Liver (tissue), 9 donors: ENCODE measurements around the gene PCYT1A. TPM values are rescaled to one million over a fixed set of nuclear protein-coding genes. Genes with fewer than 3 reads are reported as not detected.
"Not testable (repeated sequence)": the region's sequence is repeated elsewhere in the genome, so short reads cannot be mapped to it uniquely, and the experiment has no call there.

Experiments used
- DNase-seq: peaks from one replicate; pipeline ENCODE4 v3.0.0-alpha.2; 2017; ENCODE audit warnings: low spot score
- H3K27ac ChIP-seq, 2 donors: one replicate each; pipeline ENCODE4 v1.7.0; 2013; ENCODE audit warnings: inconsistent platforms in 2 of 2, low read length in 2 of 2, control low read depth in 1 of 2, low read depth in 1 of 2, mild to moderate bottlenecking in 1 of 2
- H3K27me3 ChIP-seq, 4 donors: one replicate each; pipeline versions ENCODE4 v1.6.1 to v1.7.0; 2013; ENCODE audit warnings: low read length in 3 of 4, inconsistent platforms in 1 of 4, mild to moderate bottlenecking in 1 of 4, moderate library complexity in 1 of 4; ENCODE audit not compliant: control insufficient read depth in 4 of 4, insufficient read depth in 4 of 4
- H3K36me3 ChIP-seq, 4 donors: one replicate each; pipeline versions ENCODE4 v1.6.1 to v1.7.0; 2013; ENCODE audit warnings: low read length in 3 of 4, mild to moderate bottlenecking in 3 of 4, low read depth in 1 of 4, moderate library complexity in 1 of 4; ENCODE audit not compliant: control insufficient read depth in 4 of 4, insufficient read depth in 3 of 4
- H3K4me1 ChIP-seq, 4 donors: one replicate each; pipeline versions ENCODE4 v1.6.1 to v1.7.0; 2013; ENCODE audit warnings: low read length in 3 of 4, mild to moderate bottlenecking in 3 of 4, moderate library complexity in 1 of 4; ENCODE audit not compliant: control insufficient read depth in 4 of 4, insufficient read depth in 4 of 4
- H3K4me3 ChIP-seq, 3 donors: one replicate each; pipeline versions ENCODE4 v1.6.1 to v1.7.0; 2013; ENCODE audit warnings: low read length in 3 of 3, control low read depth in 1 of 3, low read depth in 1 of 3, mild to moderate bottlenecking in 1 of 3
- H3K9ac ChIP-seq, 2 donors: one replicate each; pipeline ENCODE4 v1.7.0; 2013; ENCODE audit warnings: low read length in 2 of 2, mild to moderate bottlenecking in 2 of 2, moderate library complexity in 2 of 2, control low read depth in 1 of 2, low read depth in 1 of 2
- H3K9me3 ChIP-seq, 4 donors: one replicate each; pipeline versions ENCODE4 v1.6.1 to v1.7.0; 2013; ENCODE audit warnings: low read length in 3 of 4; ENCODE audit not compliant: control insufficient read depth in 4 of 4
- EGR1 ChIP-seq, 2 donors: IDR thresholded peaks; 2 replicates each; pipeline ENCODE4 v1.6.1; 2016 to 2018; ENCODE audit warnings: antibody characterized with exemption in 2 of 2, low read depth in 2 of 2
- FOXA1 ChIP-seq: IDR thresholded peaks from 2 replicates; pipeline ENCODE4 v1.6.1; 2016; ENCODE audit warnings: antibody characterized with exemption
- FOXA2 ChIP-seq: IDR thresholded peaks from 2 replicates; pipeline ENCODE4 v1.6.1; 2016; ENCODE audit warnings: antibody characterized with exemption
- HNF4G ChIP-seq: IDR thresholded peaks from 2 replicates; pipeline ENCODE4 v1.6.1; 2016; ENCODE audit warnings: antibody characterized with exemption
- JUND ChIP-seq, 2 donors: IDR thresholded peaks; 2 replicates each; pipeline ENCODE4 v1.6.1; 2016; ENCODE audit warnings: antibody characterized with exemption in 2 of 2
- MAX ChIP-seq: IDR thresholded peaks from 2 replicates; pipeline ENCODE4 v1.6.1; 2016; ENCODE audit warnings: antibody characterized with exemption
- NR2F2 ChIP-seq: IDR thresholded peaks from 2 replicates; pipeline ENCODE4 v1.6.1; 2016; ENCODE audit warnings: antibody characterized with exemption
- RAD21 ChIP-seq, 2 donors: IDR thresholded peaks; 2 replicates each; pipeline ENCODE4 v1.6.1; 2016; ENCODE audit warnings: antibody characterized with exemption in 2 of 2, mild to moderate bottlenecking in 2 of 2
- REST ChIP-seq: IDR thresholded peaks from 2 replicates; pipeline ENCODE4 v1.6.1; 2016; ENCODE audit warnings: antibody characterized with exemption, mild to moderate bottlenecking
- RXRA ChIP-seq, 2 donors: IDR thresholded peaks; 2 replicates each; pipeline ENCODE4 v1.6.1; 2017 to 2018; ENCODE audit warnings: antibody characterized with exemption in 2 of 2, mild to moderate bottlenecking in 1 of 2
- SP1 ChIP-seq: IDR thresholded peaks from 2 replicates; pipeline ENCODE4 v1.6.1; 2018; ENCODE audit warnings: antibody characterized with exemption, mild to moderate bottlenecking
- TAF1 ChIP-seq: conservative IDR thresholded peaks from 2 replicates; pipeline ENCODE4 v1.6.1; 2016; ENCODE audit warnings: antibody characterized with exemption, mild to moderate bottlenecking
- WGBS: extraction: QIAGEN DNeasy Blood & Tissue Kit; methylation state at CpG from one replicate; pipeline ENCODE4 v1.1.7; 2013; 5-methylcytosine and 5-hydroxymethylcytosine counted together
- polyA plus RNA-seq, 2 donors: library from polyadenylated mRNA; stranded (reverse) in 1 of 2; unstranded in 1 of 2; fragments of 200-250 nt in 1 of 2; fragments of >200 nt in 1 of 2; fragmentation: Nextera tagmentation in 1 of 2; extraction: Ambion mirVana in 1 of 2; gene quantifications; one replicate each; pipeline versions ENCODE4 v1.2.1 to v1.2.3, GENCODE V29; 2013 to 2015
- total RNA-seq, 2 donors: library from RNA; depleted of rRNA; stranded (reverse); fragments of >200 nt; gene quantifications; one replicate each; pipeline ENCODE4 v1.2.3, GENCODE V29; 2014
- TF ChIP-seq, protein P1 (sequence below): fragments of 150-350 bp; IDR thresholded peaks from 2 replicates; pipeline ENCODE4 v1.5.1; 2017; ENCODE audit warnings: improper control_type of control experiment, low read depth, low read length; ENCODE audit not compliant: missing input control
- TF ChIP-seq, protein P2 (sequence below): IDR thresholded peaks from 2 replicates; pipeline ENCODE4 v1.6.1; 2016; ENCODE audit warnings: antibody characterized with exemption
- donor health status: healthy.
- donor health status: healthy.
- donor health status: healthy.
- donor health status: healthy.
- donor health status: healthy.

The PCYT1A gene
- total and polyA plus RNA-seq, 4 donors, result 12.5 to 56.8 (median 24.3) TPM

DNA sequence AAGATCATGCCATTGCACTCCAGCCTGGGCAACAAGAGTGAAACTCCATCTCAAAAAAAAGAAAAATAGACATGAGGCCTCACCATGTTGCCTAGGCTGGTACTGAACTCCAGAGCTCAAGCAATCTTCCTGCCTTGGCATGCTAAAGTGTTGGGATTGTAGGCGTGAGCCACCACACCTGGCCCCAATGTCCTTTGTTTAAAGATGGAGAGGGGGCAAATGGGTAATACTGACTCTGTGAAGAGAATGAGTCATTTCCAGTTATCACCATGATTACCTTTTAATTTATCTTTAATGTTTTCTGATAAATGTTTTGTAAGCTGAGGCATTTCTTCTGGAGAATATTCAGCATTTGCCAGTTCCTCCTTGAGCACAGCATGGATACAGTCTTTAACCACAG is 28.3 kb upstream of the PCYT1A start:
- DNase-seq, result no peak
- TF ChIP-seq HNF4G, result no peak
- H3K27me3 ChIP-seq, result no peaks in the 10 kb centered on the region
- no peak overlapping the region for H3K27ac ChIP-seq
- H3K4me1 ChIP-seq, result peaks cover 0 to 8% (median 2%) of the 10 kb centered on the region in 4 donors
- H3K4me3 ChIP-seq, result no peak overlapping the region
- no peaks in the 10 kb centered on the region for H3K36me3 ChIP-seq
- no peak overlapping the region for H3K9ac ChIP-seq
- 98% methylated on average over 1 of the region's 1 CpG for WGBS
- H3K9me3 ChIP-seq, result no peaks in the 10 kb centered on the region

DNA sequence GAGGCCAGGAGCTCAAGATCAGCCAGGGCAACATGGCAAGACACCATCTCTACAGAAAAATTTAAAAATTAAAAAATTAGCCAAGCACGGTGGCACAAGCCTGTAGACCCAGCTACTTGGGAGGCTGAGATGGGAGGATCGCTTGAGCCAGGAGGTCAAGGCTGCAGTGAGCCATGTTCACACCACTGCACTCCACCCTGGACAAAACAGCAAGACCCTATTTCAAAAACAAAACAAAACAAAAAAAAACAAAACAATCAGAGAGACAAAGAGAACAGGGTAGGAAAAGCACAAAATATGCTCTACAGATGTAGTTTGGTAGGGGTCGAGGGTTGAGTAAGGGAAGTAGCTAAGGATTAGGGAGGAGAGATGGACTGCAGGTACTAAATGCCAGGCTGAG is 27.1 kb upstream of the PCYT1A start:
- 94% methylated on average over 3 of the region's 3 CpGs for WGBS
- no peak for DNase-seq
- Histone ChIP-seq H3K9me3 (no peaks in the 10 kb centered on the region), H3K27me3 (no peaks in the 10 kb centered on the region), H3K4me1 (peaks cover 0 to 8% (median 2%) of the 10 kb centered on the region in 4 donors), H3K9ac (no peak overlapping the region), H3K36me3 (no peaks in the 10 kb centered on the region), H3K4me3 (no peak overlapping the region), H3K27ac (no peak overlapping the region)
- TF ChIP-seq REST, result no peak
- TF ChIP-seq RAD21 (IDR thresholded peaks at IDR 0.05), result no peak
- no peak for TF ChIP-seq SP1
- TF ChIP-seq TAF1, result no peak
- no peak for TF ChIP-seq FOXA2
- TF ChIP-seq, protein P1, sequence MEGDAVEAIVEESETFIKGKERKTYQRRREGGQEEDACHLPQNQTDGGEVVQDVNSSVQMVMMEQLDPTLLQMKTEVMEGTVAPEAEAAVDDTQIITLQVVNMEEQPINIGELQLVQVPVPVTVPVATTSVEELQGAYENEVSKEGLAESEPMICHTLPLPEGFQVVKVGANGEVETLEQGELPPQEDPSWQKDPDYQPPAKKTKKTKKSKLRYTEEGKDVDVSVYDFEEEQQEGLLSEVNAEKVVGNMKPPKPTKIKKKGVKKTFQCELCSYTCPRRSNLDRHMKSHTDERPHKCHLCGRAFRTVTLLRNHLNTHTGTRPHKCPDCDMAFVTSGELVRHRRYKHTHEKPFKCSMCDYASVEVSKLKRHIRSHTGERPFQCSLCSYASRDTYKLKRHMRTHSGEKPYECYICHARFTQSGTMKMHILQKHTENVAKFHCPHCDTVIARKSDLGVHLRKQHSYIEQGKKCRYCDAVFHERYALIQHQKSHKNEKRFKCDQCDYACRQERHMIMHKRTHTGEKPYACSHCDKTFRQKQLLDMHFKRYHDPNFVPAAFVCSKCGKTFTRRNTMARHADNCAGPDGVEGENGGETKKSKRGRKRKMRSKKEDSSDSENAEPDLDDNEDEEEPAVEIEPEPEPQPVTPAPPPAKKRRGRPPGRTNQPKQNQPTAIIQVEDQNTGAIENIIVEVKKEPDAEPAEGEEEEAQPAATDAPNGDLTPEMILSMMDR, result no peak
- TF ChIP-seq JUND (IDR thresholded peaks at IDR 0.05), result no peak
- TF ChIP-seq NR2F2, result no peak
- TF ChIP-seq RXRA (IDR thresholded peaks at IDR 0.05), result no peak
- TF ChIP-seq, protein P2, sequence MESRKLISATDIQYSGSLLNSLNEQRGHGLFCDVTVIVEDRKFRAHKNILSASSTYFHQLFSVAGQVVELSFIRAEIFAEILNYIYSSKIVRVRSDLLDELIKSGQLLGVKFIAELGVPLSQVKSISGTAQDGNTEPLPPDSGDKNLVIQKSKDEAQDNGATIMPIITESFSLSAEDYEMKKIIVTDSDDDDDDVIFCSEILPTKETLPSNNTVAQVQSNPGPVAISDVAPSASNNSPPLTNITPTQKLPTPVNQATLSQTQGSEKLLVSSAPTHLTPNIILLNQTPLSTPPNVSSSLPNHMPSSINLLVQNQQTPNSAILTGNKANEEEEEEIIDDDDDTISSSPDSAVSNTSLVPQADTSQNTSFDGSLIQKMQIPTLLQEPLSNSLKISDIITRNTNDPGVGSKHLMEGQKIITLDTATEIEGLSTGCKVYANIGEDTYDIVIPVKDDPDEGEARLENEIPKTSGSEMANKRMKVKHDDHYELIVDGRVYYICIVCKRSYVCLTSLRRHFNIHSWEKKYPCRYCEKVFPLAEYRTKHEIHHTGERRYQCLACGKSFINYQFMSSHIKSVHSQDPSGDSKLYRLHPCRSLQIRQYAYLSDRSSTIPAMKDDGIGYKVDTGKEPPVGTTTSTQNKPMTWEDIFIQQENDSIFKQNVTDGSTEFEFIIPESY, result no peak
- TF ChIP-seq EGR1 (IDR thresholded peaks at IDR 0.05; ENCODE audit: low read depth in 2 of 2), result no peak
- TF ChIP-seq MAX, result no peak
- TF ChIP-seq FOXA1, result no peak

DNA sequence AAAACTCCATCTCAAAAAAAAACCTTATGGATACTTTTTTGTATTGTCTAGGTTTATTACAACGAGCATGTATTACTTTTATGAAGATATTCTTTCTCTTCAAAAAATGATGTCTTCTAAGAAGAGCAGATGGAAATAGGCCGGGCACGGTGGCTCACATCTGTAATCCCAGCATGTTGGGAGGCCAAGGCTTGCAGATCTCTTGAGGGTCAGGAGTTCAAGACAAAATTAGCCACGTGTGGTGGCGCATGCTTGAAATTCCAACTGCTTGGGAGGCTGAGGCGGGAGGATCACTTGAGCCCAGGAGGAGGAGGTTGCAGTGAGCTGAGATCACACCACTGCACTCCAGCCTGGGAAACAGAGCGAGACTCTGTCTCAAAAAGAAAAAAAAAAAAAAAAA is 26.6 kb upstream of the PCYT1A start:
- H3K9ac ChIP-seq, H3K36me3 ChIP-seq, H3K4me3 ChIP-seq, H3K27ac ChIP-seq, H3K27me3 ChIP-seq, H3K9me3 ChIP-seq, H3K4me1 ChIP-seq, DNase-seq: not testable (repeated sequence)
- WGBS, result 90% methylated on average over 7 of the region's 7 CpGs

GRCh38 chr3:196302960-196303359 is 15.4 kb upstream of the PCYT1A start:
- not testable (repeated sequence) for H3K4me3 ChIP-seq, H3K27me3 ChIP-seq, H3K9ac ChIP-seq, H3K9me3 ChIP-seq, H3K36me3 ChIP-seq, H3K4me1 ChIP-seq, H3K27ac ChIP-seq, DNase-seq
- WGBS, result 80% methylated on average over 8 of the region's 8 CpGs

DNA sequence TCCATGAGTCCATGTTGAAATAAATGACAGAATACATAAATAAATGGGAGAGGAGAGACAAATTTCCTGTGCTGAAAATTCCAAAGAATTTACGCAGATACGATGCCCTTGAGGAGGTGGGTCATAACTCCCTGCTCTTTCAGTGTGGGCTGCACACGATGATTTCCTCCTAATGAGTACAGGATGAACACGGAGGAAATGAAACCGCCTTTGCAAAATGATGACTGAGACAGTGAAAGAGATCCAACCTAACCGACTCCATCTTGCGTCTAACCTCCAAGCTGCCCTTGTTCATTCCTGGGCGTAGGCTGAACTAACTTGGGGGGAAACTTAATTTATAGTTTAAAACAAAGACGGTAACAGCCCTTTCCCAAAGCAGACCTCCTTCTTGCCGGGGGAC is 15.0 kb upstream of the PCYT1A start:
- DNase-seq, H3K4me3 ChIP-seq, H3K9me3 ChIP-seq, H3K9ac ChIP-seq, H3K27ac ChIP-seq, H3K36me3 ChIP-seq, H3K4me1 ChIP-seq, H3K27me3 ChIP-seq: not testable (repeated sequence)
- 73% methylated on average over 7 of the region's 10 CpGs for WGBS
